BLaER1 treated with 17β-estradiol and CSF1 and Interleukin-3, amounts not matched to agents 10 nM and 100 nM (cell line): Measurements from ENCODE around the gene RHCE.
"Not testable (repeated sequence)": the region's sequence is repeated elsewhere in the genome, so short reads cannot be mapped to it uniquely, and the experiment has no call there.

Source experiments
- H3K27ac ChIP-seq, 11 experiments: shearing (Covaris generic); formaldehyde crosslinking; 2 replicates each; pipeline ENCODE4 v1.8.1; 2022
- H3K27me3 ChIP-seq, 11 experiments: shearing (Covaris generic); formaldehyde crosslinking; 2 replicates each; pipeline ENCODE4 v1.8.1; 2022
- H3K36me3 ChIP-seq, 11 experiments: shearing (Covaris generic); formaldehyde crosslinking; 2 replicates each; pipeline ENCODE4 v1.8.1; 2022
- H3K4me1 ChIP-seq, 10 experiments: shearing (Covaris generic); formaldehyde crosslinking; 2 replicates each; pipeline ENCODE4 v1.8.1; 2022
- H3K4me2 ChIP-seq, 11 experiments: shearing (Covaris generic); formaldehyde crosslinking; 2 replicates each; pipeline ENCODE4 v1.8.1; 2022
- H3K4me3 ChIP-seq, 10 experiments: shearing (Covaris generic); formaldehyde crosslinking; 2 replicates each; pipeline ENCODE4 v1.8.1; 2022
- H3K9ac ChIP-seq, 11 experiments: shearing (Covaris generic); formaldehyde crosslinking; 2 replicates each; pipeline ENCODE4 v1.8.1; 2022
- H3K9me3 ChIP-seq, 11 experiments: shearing (Covaris generic); formaldehyde crosslinking; replicated peaks in 1 of 11; 2 replicates each; pipeline ENCODE4 v1.8.1; 2022
- H4K20me1 ChIP-seq, 11 experiments: shearing (Covaris generic); formaldehyde crosslinking; 2 replicates each; pipeline ENCODE4 v1.8.1; 2022
- Cebpa-rat ChIP-seq, 11 experiments: shearing (Covaris generic); IDR thresholded peaks; 2 replicates each; pipeline ENCODE4 v1.8.1; 2022

RHCE gene

GRCh38 chr1:25355841-25356395 is 64.7 kb downstream of the RHCE start:
- no peaks in the 10 kb centered on the region for H3K9me3 ChIP-seq
- H3K27ac ChIP-seq = no peak overlapping the region
- H4K20me1 ChIP-seq = peaks cover 4 to 58% (median 22%) of the 10 kb centered on the region in 11 experiments; a peak in 18 of 22 replicates
- no peak overlapping the region for H3K4me3 ChIP-seq
- H3K9ac ChIP-seq = no peak overlapping the region
- peaks cover 91 to 100% (median 98%) of the 10 kb centered on the region in 11 experiments for H3K36me3 ChIP-seq
- H3K27me3 ChIP-seq = no peaks in the 10 kb centered on the region
- H3K4me1 ChIP-seq = no peaks in the 10 kb centered on the region; a peak in 2 of 20 replicates
- no peak for TF ChIP-seq Cebpa-rat (IDR thresholded peaks at IDR 0.05)
- no peak overlapping the region for H3K4me2 ChIP-seq

- Histone ChIP-seq H4K20me1 (peaks cover 17 to 92% (median 48%) of the 10 kb centered on the region in 11 experiments; a peak in 19 of 22 replicates), H3K9me3 (no peaks in the 10 kb centered on the region), H3K36me3 (peaks cover 86 to 100% (median 98%) of the 10 kb centered on the region in 11 experiments), H3K27me3 (no peaks in the 10 kb centered on the region), H3K4me1 (no peaks in the 10 kb centered on the region), H3K4me3 (no peak overlapping the region), H3K27ac (no peak overlapping the region), H3K9ac (no peak overlapping the region), H3K4me2 (no peak overlapping the region)
- no peak for TF ChIP-seq Cebpa-rat (IDR thresholded peaks at IDR 0.05)
These were observed 71.0 kb downstream of the RHCE start for GRCh38 chr1:25349606-25350005.

GRCh38 chr1:25347556-25347955 is 73.1 kb downstream of the RHCE start:
- Histone ChIP-seq H3K4me3 (no peak overlapping the region), H3K4me1 (no peaks in the 10 kb centered on the region), H4K20me1 (peaks cover 22 to 99% (median 68%) of the 10 kb centered on the region in 11 experiments; a peak in 20 of 22 replicates), H3K27ac (no peak overlapping the region), H3K4me2 (no peak overlapping the region), H3K9ac (no peak overlapping the region), H3K27me3 (no peaks in the 10 kb centered on the region), H3K36me3 (peaks cover 88 to 100% (median 97%) of the 10 kb centered on the region in 11 experiments), H3K9me3 (no peaks in the 10 kb centered on the region)
- no peak for TF ChIP-seq Cebpa-rat (IDR thresholded peaks at IDR 0.05)

GRCh38 chr1:25343872-25344271 is 76.8 kb downstream of the RHCE start:
- Histone ChIP-seq H3K9ac (no peak overlapping the region), H3K27ac (no peak overlapping the region), H3K4me2 (no peak overlapping the region), H3K4me3 (no peak overlapping the region), H4K20me1 (peaks cover 54 to 99% (median 87%) of the 10 kb centered on the region in 11 experiments; a peak in 21 of 22 replicates), H3K36me3 (peaks cover 62 to 86% (median 71%) of the 10 kb centered on the region in 11 experiments), H3K4me1 (peaks cover 11 to 28% (median 22%) of the 10 kb centered on the region in 10 experiments), H3K9me3 (no peaks in the 10 kb centered on the region), H3K27me3 (no peaks in the 10 kb centered on the region)
- no peak for TF ChIP-seq Cebpa-rat (IDR thresholded peaks at IDR 0.05)

- H3K4me3 ChIP-seq = no peak overlapping the region
- H3K27me3 ChIP-seq = no peaks in the 10 kb centered on the region
- no peak for TF ChIP-seq Cebpa-rat (IDR thresholded peaks at IDR 0.05)
- peaks cover 58 to 94% (median 80%) of the 10 kb centered on the region in 11 experiments; a peak in 21 of 22 replicates for H4K20me1 ChIP-seq
- no peak overlapping the region for H3K9ac ChIP-seq
- H3K36me3 ChIP-seq = peaks cover 52 to 76% (median 62%) of the 10 kb centered on the region in 11 experiments
- H3K4me1 ChIP-seq = peaks cover 11 to 28% (median 22%) of the 10 kb centered on the region in 10 experiments
- no peak overlapping the region for H3K27ac ChIP-seq
- no peaks in the 10 kb centered on the region for H3K9me3 ChIP-seq
- no peak overlapping the region for H3K4me2 ChIP-seq
These were observed 77.8 kb downstream of the RHCE start for GRCh38 chr1:25342846-25343245.

- no peak overlapping the region for H3K4me3 ChIP-seq
- H3K4me2 ChIP-seq = peak overlapping the region in 3 of 11 experiments; percentile 3 to 98 (median 91); a peak in 2 of 22 replicates
- peaks cover 11 to 28% (median 22%) of the 10 kb centered on the region in 10 experiments for H3K4me1 ChIP-seq
- H3K9ac ChIP-seq = no peak overlapping the region; a peak in 1 of 22 replicates
- H3K36me3 ChIP-seq = peaks cover 41 to 65% (median 52%) of the 10 kb centered on the region in 11 experiments
- no peak for TF ChIP-seq Cebpa-rat (IDR thresholded peaks at IDR 0.05)
- H3K27ac ChIP-seq = no peak overlapping the region
- no peaks in the 10 kb centered on the region for H3K9me3 ChIP-seq
- H4K20me1 ChIP-seq = peaks cover 50 to 84% (median 71%) of the 10 kb centered on the region in 11 experiments; a peak in 21 of 22 replicates
- no peaks in the 10 kb centered on the region for H3K27me3 ChIP-seq
These were observed 78.9 kb downstream of the RHCE start for GRCh38 chr1:25341746-25342145.

GRCh38 chr1:25338986-25339385 is 81.6 kb downstream of the RHCE start:
- peaks cover 11 to 28% (median 22%) of the 10 kb centered on the region in 10 experiments for H3K4me1 ChIP-seq
- peak overlapping the region; percentile 83 to 99 (median 91); a peak in 21 of 22 replicates for H3K27ac ChIP-seq
- peak overlapping the region; percentile 86 to 99 (median 94) for H3K9ac ChIP-seq
- peaks cover 45 to 58% (median 54%) of the 10 kb centered on the region in 11 experiments; a peak in 21 of 22 replicates for H4K20me1 ChIP-seq
- peaks cover 14 to 37% (median 25%) of the 10 kb centered on the region in 11 experiments for H3K36me3 ChIP-seq
- no peaks in the 10 kb centered on the region for H3K9me3 ChIP-seq
- H3K4me3 ChIP-seq = peak overlapping the region; percentile 81 to 100 (median 96)
- peak overlapping the region; percentile 77 to 98 (median 88) for H3K4me2 ChIP-seq
- H3K27me3 ChIP-seq = no peaks in the 10 kb centered on the region
- TF ChIP-seq Cebpa-rat (IDR thresholded peaks at IDR 0.05) = no peak

GRCh38 chr1:25338188-25338981 is 82.2 kb downstream of the RHCE start, which contains the start of gene TMEM50A:
Gene TMEM50A (plus strand): TSS chr1:25338334. CDS start chr1:25340487, 2,153 bp downstream.
- H3K27ac ChIP-seq = peak within 1 kb of the TSS; percentile 83 to 99 (median 91)
- H3K4me2 ChIP-seq = peak within 1 kb of the TSS; percentile 77 to 98 (median 88)
- H4K20me1 ChIP-seq = peaks cover 39 to 52% (median 48%) of the 10 kb centered on the region in 11 experiments; a peak in 21 of 22 replicates
- H3K27me3 ChIP-seq = no peaks in the 10 kb centered on the region
- peak within 1 kb of the TSS; percentile 81 to 100 (median 96) for H3K4me3 ChIP-seq
- no peaks in the 10 kb centered on the region for H3K9me3 ChIP-seq
- no peak for TF ChIP-seq Cebpa-rat (IDR thresholded peaks at IDR 0.05)
- peaks cover 8 to 31% (median 19%) of the 10 kb centered on the region in 11 experiments; a peak in 21 of 22 replicates for H3K36me3 ChIP-seq
- H3K9ac ChIP-seq = peak within 1 kb of the TSS; percentile 86 to 99 (median 94)
- H3K4me1 ChIP-seq = peaks cover 11 to 28% (median 22%) of the 10 kb centered on the region in 10 experiments

GRCh38 chr1:25337483-25338187 is 83.0 kb downstream of the RHCE start:
- Histone ChIP-seq H3K36me3 (peaks cover under 1 to 24% (median 11%) of the 10 kb centered on the region in 11 experiments; a peak in 16 of 22 replicates), H3K4me1 (peaks cover 11 to 28% (median 22%) of the 10 kb centered on the region in 10 experiments), H3K27ac (peak overlapping the region; percentile 69 to 99 (median 90)), H3K4me2 (peak overlapping the region in 8 of 11 experiments; percentile 18 to 75 (median 44); a peak in 12 of 22 replicates), H3K4me3 (peak overlapping the region; percentile 81 to 100 (median 96)), H3K9ac (peak overlapping the region; percentile 86 to 99 (median 94)), H4K20me1 (peaks cover 34 to 44% (median 42%) of the 10 kb centered on the region in 11 experiments; a peak in 21 of 22 replicates)
- H3K27me3 ChIP-seq, H3K9me3 ChIP-seq: not testable (repeated sequence)

GRCh38 chr1:25336922-25337354 is 83.7 kb downstream of the RHCE start:
- H3K27me3 ChIP-seq, H3K9me3 ChIP-seq: not testable (repeated sequence)
- Histone ChIP-seq H3K4me3 (peak overlapping the region; percentile 74 to 100 (median 94)), H3K36me3 (peaks cover 0 to 19% (median 7%) of the 10 kb centered on the region in 11 experiments; a peak in 10 of 22 replicates), H4K20me1 (peaks cover 29 to 37% (median 35%) of the 10 kb centered on the region in 11 experiments; a peak in 20 of 22 replicates), H3K4me2 (peak overlapping the region; percentile 57 to 88 (median 75)), H3K9ac (peak overlapping the region; percentile 56 to 80 (median 73)), H3K4me1 (peaks cover 11 to 27% (median 22%) of the 10 kb centered on the region in 10 experiments), H3K27ac (peak overlapping the region in 6 of 11 experiments; percentile 14 to 67 (median 45); a peak in 12 of 22 replicates)

GRCh38 chr1:25329950-25330349 is 90.7 kb downstream of the RHCE start:
- Histone ChIP-seq H3K4me2 (peak overlapping the region in 5 of 11 experiments; percentile 29 to 44 (median 33); a peak in 6 of 22 replicates), H3K9ac (peak overlapping the region in 2 of 11 experiments; percentile 38 to 48; a peak in 2 of 22 replicates), H3K27ac (peak overlapping the region in 6 of 11 experiments; percentile 39 to 71 (median 50); a peak in 8 of 22 replicates), H3K4me1 (peaks cover 0 to 19% (median 8%) of the 10 kb centered on the region in 10 experiments; a peak in 9 of 20 replicates)
- H3K4me3 ChIP-seq, H3K9me3 ChIP-seq, H3K36me3 ChIP-seq, H3K27me3 ChIP-seq, H4K20me1 ChIP-seq: not testable (repeated sequence)
